WTC11 (cell line): ENCODE data around the gene CLEC5A. TPM values are rescaled to one million over a fixed set of nuclear protein-coding genes. Genes with fewer than 3 reads are reported as not detected.

ENCODE experiments used
- ATAC-seq: fragments of 200-7000 bp; cut with Tn5 transposase; 2 replicates; pipeline ENCODE4 v1.10.0; 2021; ENCODE audit warnings: mild to moderate bottlenecking, moderate library complexity
- CTCF ChIA-PET: fragments of 300-600 bp; sonication (Branson Sonifier 250); formaldehyde crosslinking; loops from one replicate; lab custom pipeline; 2021; ENCODE audit warnings: antibody characterized with exemption; lab: Charles Lee
- POLR2A ChIA-PET: fragments of 350-600 bp; sonication (Branson Sonifier 250); formaldehyde crosslinking; loops from one replicate; lab custom pipeline; 2021; ENCODE audit warnings: antibody characterized with exemption; lab: Charles Lee
- DNase-seq: peaks from one replicate; pipeline ENCODE4 v3.0.0; 2021; ENCODE audit warnings: low spot score
- H3K27ac Mint-ChIP-seq: 2 replicates; pipeline ENCODE4 v1.8.0; 2021; ENCODE audit warnings: mixed read lengths
- H3K27me3 Mint-ChIP-seq: 2 replicates; pipeline ENCODE4 v1.8.0; 2021; ENCODE audit warnings: low read depth, mild to moderate bottlenecking, moderate library complexity, mixed read lengths
- H3K36me3 Mint-ChIP-seq: 2 replicates; pipeline ENCODE4 v1.8.0; 2021; ENCODE audit warnings: mixed read lengths
- H3K4me1 Mint-ChIP-seq: 2 replicates; pipeline ENCODE4 v1.8.0; 2022; ENCODE audit warnings: mixed read lengths
- H3K4me3 Mint-ChIP-seq: 2 replicates; pipeline ENCODE4 v1.8.0; 2021; ENCODE audit warnings: mild to moderate bottlenecking, moderate library complexity, mixed read lengths
- H3K9me3 Mint-ChIP-seq: 2 replicates; pipeline ENCODE4 v1.8.0; 2021; ENCODE audit warnings: mixed read lengths
- MXD4 ChIP-seq: fragments of 250-450 bp; sonication (Bioruptor Pico); IDR thresholded peaks from 2 replicates; pipeline ENCODE4 v1.8.0; 2021; ENCODE audit warnings: mild to moderate bottlenecking, moderate library complexity, borderline replicate concordance
- NR1H2 ChIP-seq: sonication (generic); formaldehyde crosslinking; IDR thresholded peaks from 2 replicates; pipeline ENCODE4 v1.9.0; 2021; ENCODE audit warnings: mild to moderate bottlenecking, moderate library complexity, missing genetic modification reagents
- OVOL2 ChIP-seq: fragments of 250-450 bp; sonication (Bioruptor Pico); IDR thresholded peaks from 2 replicates; pipeline ENCODE4 v1.9.0; 2021; ENCODE audit warnings: mild to moderate bottlenecking, borderline replicate concordance
- PRRX2 ChIP-seq: fragments of 250-450 bp; sonication (Bioruptor Pico); IDR thresholded peaks from 2 replicates; pipeline ENCODE4 v1.8.0; 2021; ENCODE audit warnings: mild to moderate bottlenecking
- SMAD4 ChIP-seq: sonication (generic); formaldehyde crosslinking; IDR thresholded peaks from 2 replicates; pipeline ENCODE4 v1.8.0; 2022; ENCODE audit warnings: mild to moderate bottlenecking, missing genetic modification reagents
- ZBTB21 ChIP-seq: sonication (generic); formaldehyde crosslinking; IDR thresholded peaks from 2 replicates; pipeline ENCODE4 v1.8.1; 2023; ENCODE audit warnings: mild to moderate bottlenecking, missing genetic modification reagents, borderline replicate concordance
- ZNF317 ChIP-seq: sonication (generic); formaldehyde crosslinking; IDR thresholded peaks from 2 replicates; pipeline ENCODE4 v1.8.1; 2023; ENCODE audit warnings: low read depth, mild to moderate bottlenecking, moderate library complexity, missing genetic modification reagents, borderline replicate concordance
- ZNF416 ChIP-seq: fragments of 250-450 bp; sonication (Bioruptor Pico); IDR thresholded peaks from 2 replicates; pipeline ENCODE4 v1.9.0; 2021; ENCODE audit warnings: mild to moderate bottlenecking, inconsistent platforms
- ZNF671 ChIP-seq: fragments of 250-450 bp; sonication (Bioruptor Pico); IDR thresholded peaks from 2 replicates; pipeline ENCODE4 v1.8.0; 2021; ENCODE audit warnings: mild to moderate bottlenecking
- total RNA-seq: library from RNA; stranded (reverse); gene quantifications from 3 replicates; pipeline ENCODE4 v1.2.3, GENCODE V29; 2021
- TF ChIP-seq, protein P1 (sequence below): fragments of 250-450 bp; sonication (Bioruptor Pico); conservative IDR thresholded peaks from 2 replicates; pipeline ENCODE4 v1.9.0; 2021; ENCODE audit warnings: mild to moderate bottlenecking
- TF ChIP-seq, protein P2 (sequence below): fragments of 200-600 bp; IDR thresholded peaks from 2 replicates; pipeline ENCODE4 v1.8.0; 2022; ENCODE audit warnings: antibody characterized with exemption
- TF ChIP-seq, protein P3 (sequence below): sonication (generic); formaldehyde crosslinking; IDR thresholded peaks from 2 replicates; pipeline ENCODE4 v1.8.0; 2023; ENCODE audit warnings: mild to moderate bottlenecking, missing genetic modification reagents
- TF ChIP-seq, protein P4 (sequence below): sonication (generic); formaldehyde crosslinking; IDR thresholded peaks from 2 replicates; pipeline ENCODE4 v1.8.0; 2022; ENCODE audit warnings: missing genetic modification reagents
- TF ChIP-seq, protein P5 (sequence below): sonication (generic); formaldehyde crosslinking; IDR thresholded peaks from 2 replicates; pipeline ENCODE4 v1.8.1; 2023; ENCODE audit warnings: mild to moderate bottlenecking, missing genetic modification reagents, borderline replicate concordance
- TF ChIP-seq, protein P6 (sequence below): sonication (generic); formaldehyde crosslinking; conservative IDR thresholded peaks from 2 replicates; pipeline ENCODE4 v1.8.1; 2022; ENCODE audit warnings: mild to moderate bottlenecking, missing genetic modification reagents
- TF ChIP-seq, protein P7 (sequence below): sonication (generic); formaldehyde crosslinking; IDR thresholded peaks from 2 replicates; pipeline ENCODE4 v1.8.1; 2023; ENCODE audit warnings: mild to moderate bottlenecking, missing genetic modification reagents
- TF ChIP-seq, protein P8 (sequence below): fragments of 250-450 bp; sonication (Bioruptor Pico); IDR thresholded peaks from 2 replicates; pipeline ENCODE4 v1.9.0; 2021; ENCODE audit warnings: mild to moderate bottlenecking

CLEC5A gene
- total RNA-seq, 1 experiment from 2014 or later, result not detected

DNA sequence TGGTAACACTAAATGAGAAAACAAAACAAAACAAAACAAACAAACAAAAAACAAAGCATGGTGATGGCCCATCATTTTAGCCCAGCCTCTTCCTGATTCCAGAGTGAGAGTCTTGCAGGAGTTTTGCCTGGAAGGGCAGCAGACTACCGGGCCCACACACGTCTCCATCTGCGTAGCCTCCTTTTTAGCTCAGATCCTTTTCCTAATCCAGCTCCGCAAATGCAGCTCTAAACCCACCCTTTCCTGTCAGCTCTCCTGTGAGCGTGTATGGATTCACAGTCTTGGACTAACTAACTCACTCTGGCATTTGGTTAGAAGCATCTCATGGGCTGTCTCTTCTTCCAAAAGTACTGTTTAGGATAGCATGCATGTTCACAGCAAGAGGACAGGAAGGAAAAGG is 16.6 kb downstream of the CLEC5A start:
- ChIA-PET CTCF (interaction anchor here (1.3 kb wide), 1 partner anchor 46 kb away, joined by 4 read pairs; no protein-coding TSS in a partner anchor), POLR2A (no interaction called here)
- H3K4me3 Mint-ChIP-seq, result no peak overlapping the region
- no peak overlapping the region for H3K27ac Mint-ChIP-seq
- peaks cover 3% of the 10 kb centered on the region; the same call in 1 of the 2 replicates for H3K27me3 Mint-ChIP-seq
- no peaks in the 10 kb centered on the region for H3K36me3 Mint-ChIP-seq
- DNase-seq (no peak), ATAC-seq (peak; percentile 64)
- peaks cover 8% of the 10 kb centered on the region; the same call in 1 of the 2 replicates for H3K9me3 Mint-ChIP-seq
- H3K4me1 Mint-ChIP-seq, result peaks cover 15% of the 10 kb centered on the region
- TF ChIP-seq ZBTB21, result no peak
- TF ChIP-seq, protein P1, sequence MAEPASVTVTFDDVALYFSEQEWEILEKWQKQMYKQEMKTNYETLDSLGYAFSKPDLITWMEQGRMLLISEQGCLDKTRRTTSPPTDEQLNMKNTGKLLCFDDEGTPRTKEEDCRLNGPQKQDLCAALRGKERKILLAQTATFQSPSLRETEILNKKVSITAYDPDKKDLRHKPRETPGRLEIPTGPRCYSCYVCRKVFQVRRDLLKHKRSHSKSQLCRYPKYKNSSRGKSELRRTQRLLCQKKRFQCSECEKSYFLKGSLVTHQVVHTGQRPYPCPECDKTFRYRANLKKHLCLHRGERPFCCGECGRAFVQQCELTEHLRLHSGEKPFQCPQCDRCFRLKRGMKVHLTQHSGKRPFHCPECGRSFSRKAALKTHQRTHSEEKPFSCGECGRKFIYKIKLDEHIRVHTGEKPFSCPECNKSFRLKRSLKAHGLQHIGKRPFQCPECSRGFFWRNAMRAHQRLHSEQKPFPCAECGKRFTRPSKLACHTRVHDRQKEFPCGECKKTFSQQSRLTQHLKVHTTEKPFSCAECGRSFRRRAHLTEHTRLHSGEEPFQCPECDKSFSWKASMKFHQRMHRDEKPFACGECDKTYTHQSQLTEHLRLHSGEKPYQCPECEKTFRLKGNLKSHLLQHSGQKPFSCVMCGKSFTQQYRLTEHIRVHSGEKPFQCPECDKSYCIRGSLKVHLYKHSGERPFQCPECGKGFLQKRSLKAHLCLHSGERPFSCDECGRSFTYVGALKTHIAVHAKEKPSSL (CRISPR knock-in tag), result no peak
- TF ChIP-seq, protein P2, sequence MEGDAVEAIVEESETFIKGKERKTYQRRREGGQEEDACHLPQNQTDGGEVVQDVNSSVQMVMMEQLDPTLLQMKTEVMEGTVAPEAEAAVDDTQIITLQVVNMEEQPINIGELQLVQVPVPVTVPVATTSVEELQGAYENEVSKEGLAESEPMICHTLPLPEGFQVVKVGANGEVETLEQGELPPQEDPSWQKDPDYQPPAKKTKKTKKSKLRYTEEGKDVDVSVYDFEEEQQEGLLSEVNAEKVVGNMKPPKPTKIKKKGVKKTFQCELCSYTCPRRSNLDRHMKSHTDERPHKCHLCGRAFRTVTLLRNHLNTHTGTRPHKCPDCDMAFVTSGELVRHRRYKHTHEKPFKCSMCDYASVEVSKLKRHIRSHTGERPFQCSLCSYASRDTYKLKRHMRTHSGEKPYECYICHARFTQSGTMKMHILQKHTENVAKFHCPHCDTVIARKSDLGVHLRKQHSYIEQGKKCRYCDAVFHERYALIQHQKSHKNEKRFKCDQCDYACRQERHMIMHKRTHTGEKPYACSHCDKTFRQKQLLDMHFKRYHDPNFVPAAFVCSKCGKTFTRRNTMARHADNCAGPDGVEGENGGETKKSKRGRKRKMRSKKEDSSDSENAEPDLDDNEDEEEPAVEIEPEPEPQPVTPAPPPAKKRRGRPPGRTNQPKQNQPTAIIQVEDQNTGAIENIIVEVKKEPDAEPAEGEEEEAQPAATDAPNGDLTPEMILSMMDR, result no peak
- TF ChIP-seq ZNF671 (CRISPR knock-in tag), result no peak
- TF ChIP-seq ZNF317 (CRISPR knock-in tag), result no peak
- TF ChIP-seq NR1H2, result no peak
- TF ChIP-seq, protein P3, sequence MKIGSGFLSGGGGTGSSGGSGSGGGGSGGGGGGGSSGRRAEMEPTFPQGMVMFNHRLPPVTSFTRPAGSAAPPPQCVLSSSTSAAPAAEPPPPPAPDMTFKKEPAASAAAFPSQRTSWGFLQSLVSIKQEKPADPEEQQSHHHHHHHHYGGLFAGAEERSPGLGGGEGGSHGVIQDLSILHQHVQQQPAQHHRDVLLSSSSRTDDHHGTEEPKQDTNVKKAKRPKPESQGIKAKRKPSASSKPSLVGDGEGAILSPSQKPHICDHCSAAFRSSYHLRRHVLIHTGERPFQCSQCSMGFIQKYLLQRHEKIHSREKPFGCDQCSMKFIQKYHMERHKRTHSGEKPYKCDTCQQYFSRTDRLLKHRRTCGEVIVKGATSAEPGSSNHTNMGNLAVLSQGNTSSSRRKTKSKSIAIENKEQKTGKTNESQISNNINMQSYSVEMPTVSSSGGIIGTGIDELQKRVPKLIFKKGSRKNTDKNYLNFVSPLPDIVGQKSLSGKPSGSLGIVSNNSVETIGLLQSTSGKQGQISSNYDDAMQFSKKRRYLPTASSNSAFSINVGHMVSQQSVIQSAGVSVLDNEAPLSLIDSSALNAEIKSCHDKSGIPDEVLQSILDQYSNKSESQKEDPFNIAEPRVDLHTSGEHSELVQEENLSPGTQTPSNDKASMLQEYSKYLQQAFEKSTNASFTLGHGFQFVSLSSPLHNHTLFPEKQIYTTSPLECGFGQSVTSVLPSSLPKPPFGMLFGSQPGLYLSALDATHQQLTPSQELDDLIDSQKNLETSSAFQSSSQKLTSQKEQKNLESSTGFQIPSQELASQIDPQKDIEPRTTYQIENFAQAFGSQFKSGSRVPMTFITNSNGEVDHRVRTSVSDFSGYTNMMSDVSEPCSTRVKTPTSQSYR (CRISPR knock-in tag), result no peak
- TF ChIP-seq ZNF416 (CRISPR knock-in tag), result no peak
- no peak for TF ChIP-seq PRRX2 (CRISPR knock-in tag)
- TF ChIP-seq, protein P4, sequence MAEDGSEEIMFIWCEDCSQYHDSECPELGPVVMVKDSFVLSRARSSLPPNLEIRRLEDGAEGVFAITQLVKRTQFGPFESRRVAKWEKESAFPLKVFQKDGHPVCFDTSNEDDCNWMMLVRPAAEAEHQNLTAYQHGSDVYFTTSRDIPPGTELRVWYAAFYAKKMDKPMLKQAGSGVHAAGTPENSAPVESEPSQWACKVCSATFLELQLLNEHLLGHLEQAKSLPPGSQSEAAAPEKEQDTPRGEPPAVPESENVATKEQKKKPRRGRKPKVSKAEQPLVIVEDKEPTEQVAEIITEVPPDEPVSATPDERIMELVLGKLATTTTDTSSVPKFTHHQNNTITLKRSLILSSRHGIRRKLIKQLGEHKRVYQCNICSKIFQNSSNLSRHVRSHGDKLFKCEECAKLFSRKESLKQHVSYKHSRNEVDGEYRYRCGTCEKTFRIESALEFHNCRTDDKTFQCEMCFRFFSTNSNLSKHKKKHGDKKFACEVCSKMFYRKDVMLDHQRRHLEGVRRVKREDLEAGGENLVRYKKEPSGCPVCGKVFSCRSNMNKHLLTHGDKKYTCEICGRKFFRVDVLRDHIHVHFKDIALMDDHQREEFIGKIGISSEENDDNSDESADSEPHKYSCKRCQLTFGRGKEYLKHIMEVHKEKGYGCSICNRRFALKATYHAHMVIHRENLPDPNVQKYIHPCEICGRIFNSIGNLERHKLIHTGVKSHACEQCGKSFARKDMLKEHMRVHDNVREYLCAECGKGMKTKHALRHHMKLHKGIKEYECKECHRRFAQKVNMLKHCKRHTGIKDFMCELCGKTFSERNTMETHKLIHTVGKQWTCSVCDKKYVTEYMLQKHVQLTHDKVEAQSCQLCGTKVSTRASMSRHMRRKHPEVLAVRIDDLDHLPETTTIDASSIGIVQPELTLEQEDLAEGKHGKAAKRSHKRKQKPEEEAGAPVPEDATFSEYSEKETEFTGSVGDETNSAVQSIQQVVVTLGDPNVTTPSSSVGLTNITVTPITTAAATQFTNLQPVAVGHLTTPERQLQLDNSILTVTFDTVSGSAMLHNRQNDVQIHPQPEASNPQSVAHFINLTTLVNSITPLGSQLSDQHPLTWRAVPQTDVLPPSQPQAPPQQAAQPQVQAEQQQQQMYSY (CRISPR knock-in tag), result no peak
- TF ChIP-seq, protein P5, sequence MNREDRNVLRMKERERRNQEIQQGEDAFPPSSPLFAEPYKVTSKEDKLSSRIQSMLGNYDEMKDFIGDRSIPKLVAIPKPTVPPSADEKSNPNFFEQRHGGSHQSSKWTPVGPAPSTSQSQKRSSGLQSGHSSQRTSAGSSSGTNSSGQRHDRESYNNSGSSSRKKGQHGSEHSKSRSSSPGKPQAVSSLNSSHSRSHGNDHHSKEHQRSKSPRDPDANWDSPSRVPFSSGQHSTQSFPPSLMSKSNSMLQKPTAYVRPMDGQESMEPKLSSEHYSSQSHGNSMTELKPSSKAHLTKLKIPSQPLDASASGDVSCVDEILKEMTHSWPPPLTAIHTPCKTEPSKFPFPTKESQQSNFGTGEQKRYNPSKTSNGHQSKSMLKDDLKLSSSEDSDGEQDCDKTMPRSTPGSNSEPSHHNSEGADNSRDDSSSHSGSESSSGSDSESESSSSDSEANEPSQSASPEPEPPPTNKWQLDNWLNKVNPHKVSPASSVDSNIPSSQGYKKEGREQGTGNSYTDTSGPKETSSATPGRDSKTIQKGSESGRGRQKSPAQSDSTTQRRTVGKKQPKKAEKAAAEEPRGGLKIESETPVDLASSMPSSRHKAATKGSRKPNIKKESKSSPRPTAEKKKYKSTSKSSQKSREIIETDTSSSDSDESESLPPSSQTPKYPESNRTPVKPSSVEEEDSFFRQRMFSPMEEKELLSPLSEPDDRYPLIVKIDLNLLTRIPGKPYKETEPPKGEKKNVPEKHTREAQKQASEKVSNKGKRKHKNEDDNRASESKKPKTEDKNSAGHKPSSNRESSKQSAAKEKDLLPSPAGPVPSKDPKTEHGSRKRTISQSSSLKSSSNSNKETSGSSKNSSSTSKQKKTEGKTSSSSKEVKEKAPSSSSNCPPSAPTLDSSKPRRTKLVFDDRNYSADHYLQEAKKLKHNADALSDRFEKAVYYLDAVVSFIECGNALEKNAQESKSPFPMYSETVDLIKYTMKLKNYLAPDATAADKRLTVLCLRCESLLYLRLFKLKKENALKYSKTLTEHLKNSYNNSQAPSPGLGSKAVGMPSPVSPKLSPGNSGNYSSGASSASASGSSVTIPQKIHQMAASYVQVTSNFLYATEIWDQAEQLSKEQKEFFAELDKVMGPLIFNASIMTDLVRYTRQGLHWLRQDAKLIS (CRISPR knock-in tag), result no peak
- TF ChIP-seq, protein P6, sequence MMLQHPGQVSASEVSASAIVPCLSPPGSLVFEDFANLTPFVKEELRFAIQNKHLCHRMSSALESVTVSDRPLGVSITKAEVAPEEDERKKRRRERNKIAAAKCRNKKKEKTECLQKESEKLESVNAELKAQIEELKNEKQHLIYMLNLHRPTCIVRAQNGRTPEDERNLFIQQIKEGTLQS, result no peak
- no peak for TF ChIP-seq OVOL2 (CRISPR knock-in tag)
- TF ChIP-seq, protein P7, sequence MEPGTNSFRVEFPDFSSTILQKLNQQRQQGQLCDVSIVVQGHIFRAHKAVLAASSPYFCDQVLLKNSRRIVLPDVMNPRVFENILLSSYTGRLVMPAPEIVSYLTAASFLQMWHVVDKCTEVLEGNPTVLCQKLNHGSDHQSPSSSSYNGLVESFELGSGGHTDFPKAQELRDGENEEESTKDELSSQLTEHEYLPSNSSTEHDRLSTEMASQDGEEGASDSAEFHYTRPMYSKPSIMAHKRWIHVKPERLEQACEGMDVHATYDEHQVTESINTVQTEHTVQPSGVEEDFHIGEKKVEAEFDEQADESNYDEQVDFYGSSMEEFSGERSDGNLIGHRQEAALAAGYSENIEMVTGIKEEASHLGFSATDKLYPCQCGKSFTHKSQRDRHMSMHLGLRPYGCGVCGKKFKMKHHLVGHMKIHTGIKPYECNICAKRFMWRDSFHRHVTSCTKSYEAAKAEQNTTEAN, result no peak
- TF ChIP-seq SMAD4 (CRISPR knock-in tag), result no peak
- no peak for TF ChIP-seq MXD4 (CRISPR knock-in tag)
- TF ChIP-seq, protein P8, sequence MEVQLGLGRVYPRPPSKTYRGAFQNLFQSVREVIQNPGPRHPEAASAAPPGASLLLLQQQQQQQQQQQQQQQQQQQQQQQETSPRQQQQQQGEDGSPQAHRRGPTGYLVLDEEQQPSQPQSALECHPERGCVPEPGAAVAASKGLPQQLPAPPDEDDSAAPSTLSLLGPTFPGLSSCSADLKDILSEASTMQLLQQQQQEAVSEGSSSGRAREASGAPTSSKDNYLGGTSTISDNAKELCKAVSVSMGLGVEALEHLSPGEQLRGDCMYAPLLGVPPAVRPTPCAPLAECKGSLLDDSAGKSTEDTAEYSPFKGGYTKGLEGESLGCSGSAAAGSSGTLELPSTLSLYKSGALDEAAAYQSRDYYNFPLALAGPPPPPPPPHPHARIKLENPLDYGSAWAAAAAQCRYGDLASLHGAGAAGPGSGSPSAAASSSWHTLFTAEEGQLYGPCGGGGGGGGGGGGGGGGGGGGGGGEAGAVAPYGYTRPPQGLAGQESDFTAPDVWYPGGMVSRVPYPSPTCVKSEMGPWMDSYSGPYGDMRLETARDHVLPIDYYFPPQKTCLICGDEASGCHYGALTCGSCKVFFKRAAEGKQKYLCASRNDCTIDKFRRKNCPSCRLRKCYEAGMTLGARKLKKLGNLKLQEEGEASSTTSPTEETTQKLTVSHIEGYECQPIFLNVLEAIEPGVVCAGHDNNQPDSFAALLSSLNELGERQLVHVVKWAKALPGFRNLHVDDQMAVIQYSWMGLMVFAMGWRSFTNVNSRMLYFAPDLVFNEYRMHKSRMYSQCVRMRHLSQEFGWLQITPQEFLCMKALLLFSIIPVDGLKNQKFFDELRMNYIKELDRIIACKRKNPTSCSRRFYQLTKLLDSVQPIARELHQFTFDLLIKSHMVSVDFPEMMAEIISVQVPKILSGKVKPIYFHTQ (CRISPR knock-in tag), result no peak
